ENCODE results near the gene CFDP1. TPM values are rescaled to one million over a fixed set of nuclear protein-coding genes. Genes with fewer than 3 reads are reported as not detected.
A peak's percentile ranks its signal among the peaks of the same experiment; 100 is the strongest.

CFDP1 gene
- total RNA-seq, 6 donors from 2014 or later = 36.8 to 185 (median 50.6) TPM

DNA sequence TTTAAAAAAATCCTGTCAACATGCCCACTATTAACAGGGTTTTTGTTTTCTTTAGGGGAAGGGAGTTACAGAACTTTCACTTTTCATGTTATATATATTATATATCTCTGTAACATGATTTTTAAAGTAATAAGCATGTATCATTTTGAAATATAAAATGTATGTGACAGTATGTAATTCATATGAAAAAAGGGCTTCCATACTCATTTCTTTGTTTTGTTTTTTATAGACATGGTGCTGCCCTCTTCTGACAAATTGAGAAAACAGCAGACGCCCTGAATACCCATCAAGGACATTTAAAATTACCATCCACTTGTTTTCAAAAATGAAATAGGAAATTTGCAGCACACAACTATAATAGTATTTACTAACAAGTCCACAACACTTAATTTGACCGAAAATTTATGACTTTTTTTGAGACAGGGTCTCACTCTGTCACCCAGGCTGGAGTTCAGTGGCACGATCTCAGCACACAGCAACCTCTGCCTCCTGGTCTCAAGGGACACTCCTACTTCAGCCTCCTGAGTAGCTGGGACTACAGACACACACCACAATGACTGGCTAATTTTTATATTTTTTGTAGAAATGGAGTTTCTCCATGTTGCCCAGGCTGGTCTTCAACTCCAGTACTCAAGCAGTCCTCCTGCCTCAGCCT lies 30.4 kb downstream of the CFDP1 start:
- ATAC-seq (ENCODE audit: low FRiP score in 2 of 2) = peak in 1 of 2 donors; percentile 82
- no peaks in the 10 kb centered on the region for H3K27me3 ChIP-seq
- no peak for DNase-seq
- no peaks in the 10 kb centered on the region for H3K9me3 ChIP-seq
- peaks cover 10 to 12% (median 11%) of the 10 kb centered on the region in 4 donors for H3K4me1 ChIP-seq
- H3K27ac ChIP-seq = peak overlapping the region in 3 of 4 donors; percentile 37 to 67 (median 44)
- no peak overlapping the region for H3K4me3 ChIP-seq
- 38% methylated on average over 3 of the region's 3 CpGs for WGBS, 2 donors
- TF ChIP-seq, protein P1, sequence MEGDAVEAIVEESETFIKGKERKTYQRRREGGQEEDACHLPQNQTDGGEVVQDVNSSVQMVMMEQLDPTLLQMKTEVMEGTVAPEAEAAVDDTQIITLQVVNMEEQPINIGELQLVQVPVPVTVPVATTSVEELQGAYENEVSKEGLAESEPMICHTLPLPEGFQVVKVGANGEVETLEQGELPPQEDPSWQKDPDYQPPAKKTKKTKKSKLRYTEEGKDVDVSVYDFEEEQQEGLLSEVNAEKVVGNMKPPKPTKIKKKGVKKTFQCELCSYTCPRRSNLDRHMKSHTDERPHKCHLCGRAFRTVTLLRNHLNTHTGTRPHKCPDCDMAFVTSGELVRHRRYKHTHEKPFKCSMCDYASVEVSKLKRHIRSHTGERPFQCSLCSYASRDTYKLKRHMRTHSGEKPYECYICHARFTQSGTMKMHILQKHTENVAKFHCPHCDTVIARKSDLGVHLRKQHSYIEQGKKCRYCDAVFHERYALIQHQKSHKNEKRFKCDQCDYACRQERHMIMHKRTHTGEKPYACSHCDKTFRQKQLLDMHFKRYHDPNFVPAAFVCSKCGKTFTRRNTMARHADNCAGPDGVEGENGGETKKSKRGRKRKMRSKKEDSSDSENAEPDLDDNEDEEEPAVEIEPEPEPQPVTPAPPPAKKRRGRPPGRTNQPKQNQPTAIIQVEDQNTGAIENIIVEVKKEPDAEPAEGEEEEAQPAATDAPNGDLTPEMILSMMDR (IDR thresholded peaks at IDR 0.05) = peak; percentile 47 to 65 (median 56)
- no peak for TF ChIP-seq EP300 (IDR thresholded peaks at IDR 0.05)
- peaks cover 0 to 20% (median under 1%) of the 10 kb centered on the region in 4 donors for H3K36me3 ChIP-seq

DNA sequence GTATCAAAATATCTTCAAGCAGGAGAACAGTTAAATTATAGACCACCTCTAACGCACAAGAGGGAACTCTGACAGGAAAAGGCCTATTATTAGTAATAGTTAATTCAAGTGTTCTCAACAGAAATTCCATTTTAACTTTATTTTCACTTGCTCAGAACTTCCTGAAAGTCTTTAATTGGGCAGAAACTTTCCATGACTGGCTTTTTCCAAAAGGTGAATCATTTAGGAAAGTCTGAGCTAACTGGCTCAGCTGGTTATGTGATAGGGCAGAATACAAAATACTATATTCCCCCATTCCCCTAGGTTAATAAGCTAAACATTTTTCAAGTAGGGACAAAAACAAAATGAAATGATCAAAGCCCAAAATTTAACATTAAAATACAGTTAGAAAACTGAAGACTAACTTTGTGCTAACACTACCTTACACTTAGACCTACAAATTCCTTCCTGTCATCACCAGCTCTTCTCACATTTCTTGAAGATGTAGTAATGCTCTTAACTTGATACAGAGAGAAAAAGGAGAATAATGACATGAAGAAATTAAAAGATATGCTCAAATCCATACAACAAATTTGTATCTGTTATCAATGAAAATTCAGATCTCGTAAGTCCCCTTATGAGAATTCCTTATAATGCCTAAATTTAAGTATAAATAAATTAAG lies 31.0 kb downstream of the CFDP1 start:
- ATAC-seq (ENCODE audit: low FRiP score in 2 of 2) = peak in 1 of 2 donors; percentile 70
- peak overlapping the region in 3 of 4 donors; percentile 42 to 67 (median 44) for H3K27ac ChIP-seq
- 47 to 57% methylated on average over 2 of the region's 2 CpGs for WGBS, 2 donors

DNA sequence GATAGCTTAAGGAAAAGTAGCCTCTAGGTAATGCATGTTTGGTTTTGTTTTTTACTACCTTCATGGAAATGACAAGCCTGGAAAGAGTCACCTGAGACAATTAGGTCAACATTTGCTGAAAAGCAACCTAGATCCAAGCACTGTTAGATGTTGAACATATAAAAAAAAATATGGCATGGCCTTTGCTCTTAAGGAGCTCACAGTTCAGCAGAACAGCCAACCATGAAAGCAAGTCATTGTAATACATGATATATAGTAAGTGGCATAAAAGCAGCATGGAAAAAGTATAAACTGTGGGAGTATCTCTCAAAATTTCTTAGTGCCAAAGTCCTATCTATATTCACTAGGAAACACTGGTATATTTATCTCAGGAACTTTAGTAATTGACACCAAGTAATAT lies 31.6 kb downstream of the CFDP1 start:
- Histone ChIP-seq H3K27ac (peak overlapping the region in 3 of 4 donors; percentile 42 to 67 (median 44)), H3K36me3 (peaks cover 0 to 10% (median under 1%) of the 10 kb centered on the region in 4 donors), H3K27me3 (no peaks in the 10 kb centered on the region), H3K9me3 (no peaks in the 10 kb centered on the region), H3K4me1 (peaks cover 10 to 12% (median 11%) of the 10 kb centered on the region in 4 donors), H3K4me3 (no peak overlapping the region)
- TF ChIP-seq POLR2AphosphoS5 (IDR thresholded peaks at IDR 0.05) (no peak), EP300 (IDR thresholded peaks at IDR 0.05) (no peak), POLR2A (IDR thresholded peaks at IDR 0.05) (no peak)
- TF ChIP-seq, protein P1 (IDR thresholded peaks at IDR 0.05) = no peak
- DNase-seq (no peak), ATAC-seq (ENCODE audit: low FRiP score in 2 of 2) (no peak)

More for the DNA sequence above, 31.0 kb downstream of the CFDP1 start:
- Histone ChIP-seq H3K4me1 (peaks cover 10 to 12% (median 11%) of the 10 kb centered on the region in 4 donors), H3K27me3 (no peaks in the 10 kb centered on the region), H3K36me3 (peaks cover 0 to 16% (median under 1%) of the 10 kb centered on the region in 4 donors), H3K4me3 (no peak overlapping the region), H3K9me3 (no peaks in the 10 kb centered on the region)
- DNase-seq = no peak
- TF ChIP-seq, protein P1 (IDR thresholded peaks at IDR 0.05) = no peak
- TF ChIP-seq EP300 (IDR thresholded peaks at IDR 0.05) = peak in 1 of 4 donors; percentile 14

DNA sequence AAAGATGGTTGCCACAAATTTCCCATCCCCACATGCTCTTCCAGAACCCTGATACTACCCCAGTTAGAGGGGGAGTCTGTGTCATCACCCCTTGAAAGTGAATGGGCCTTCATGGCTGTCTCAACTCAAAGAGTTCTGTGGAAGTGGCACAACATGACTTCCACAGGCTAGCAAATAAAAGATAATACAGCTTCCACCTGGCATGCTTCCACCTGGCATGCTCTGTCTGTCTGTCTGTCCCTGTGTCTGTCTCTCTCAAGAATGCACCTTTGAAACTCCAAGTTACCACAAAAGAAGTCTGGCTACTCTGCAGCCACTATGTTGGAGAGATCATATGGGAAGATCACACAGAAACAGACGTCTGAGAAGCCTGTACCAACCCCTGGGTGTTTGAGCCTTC lies 35.0 kb downstream of the CFDP1 start:
- TF ChIP-seq, protein P1 (IDR thresholded peaks at IDR 0.05) = no peak
- DNase-seq = no peak
- H3K36me3 ChIP-seq = peaks cover 0 to 17% (median 6%) of the 10 kb centered on the region in 4 donors
- ATAC-seq (ENCODE audit: low FRiP score in 2 of 2) = no peak
- WGBS, 2 donors = 71 to 75% methylated on average over 1 of the region's 1 CpG
- H3K9me3 ChIP-seq = no peaks in the 10 kb centered on the region
- H3K4me3 ChIP-seq = no peak overlapping the region
- peaks cover 10 to 12% (median 11%) of the 10 kb centered on the region in 4 donors for H3K4me1 ChIP-seq
- H3K27me3 ChIP-seq = no peaks in the 10 kb centered on the region
- no peak overlapping the region for H3K27ac ChIP-seq

Measured in upper lobe of left lung (tissue), 6 donors.